GM20000 (cell line): Measurements from ENCODE around the gene FYCO1.

Experiments used
- DNase-seq: peaks from one replicate; pipeline ENCODE4 v3.0.0; 2012; ENCODE audit warnings: low spot score
- CTCF ChIP-seq: IDR thresholded peaks from 2 replicates; pipeline ENCODE4 v1.5.1; 2012; ENCODE audit warnings: mild to moderate bottlenecking, control low read depth; ENCODE audit errors: extremely low read depth, missing control alignments

The FYCO1 gene

GRCh38 chr3:45878124-45878523, 117.5 kb downstream of the FYCO1 start:
- TF ChIP-seq CTCF: no peak
- peak; percentile 44 for DNase-seq

- no peak for TF ChIP-seq CTCF
- no peak for DNase-seq
These were observed 120.8 kb downstream of the FYCO1 start for GRCh38 chr3:45874677-45875346.

GRCh38 chr3:45873638-45874037, 122.0 kb downstream of the FYCO1 start:
- TF ChIP-seq CTCF: no peak
- DNase-seq: no peak

GRCh38 chr3:45873036-45873435, 122.6 kb downstream of the FYCO1 start:
- no peak for TF ChIP-seq CTCF
- no peak for DNase-seq

GRCh38 chr3:45872569-45872968, 123.1 kb downstream of the FYCO1 start:
- TF ChIP-seq CTCF: no peak
- no peak for DNase-seq

GRCh38 chr3:45871780-45872179, 123.8 kb downstream of the FYCO1 start:
- no peak for DNase-seq

GRCh38 chr3:45870099-45870498, 125.5 kb downstream of the FYCO1 start:
- DNase-seq: no peak
- TF ChIP-seq CTCF: no peak

More at GRCh38 chr3:45871780-45872179, 123.8 kb downstream of the FYCO1 start:
- TF ChIP-seq CTCF: no peak
